ENCODE results near the gene KIT.

KIT gene

GRCh38 chr4:54729256-54729655 is 71.5 kb downstream of the KIT start:
- DNase-seq (ENCODE audit: low read depth), result no peak
- H3K4me3 ChIP-seq (ENCODE audit: low read depth, low read length), result no peak overlapping the region
- in situ Hi-C loops (cut with HindIII; ENCODE audit: low sequenced_read_pairs), result no loop called here
- TF ChIP-seq CTCF (IDR thresholded peaks at IDR 0.05; ENCODE audit: low read depth, low read length, missing control alignments), result no peak

GRCh38 chr4:54730581-54730980 is 72.8 kb downstream of the KIT start:
- no peak for TF ChIP-seq CTCF (IDR thresholded peaks at IDR 0.05; ENCODE audit: low read depth, low read length, missing control alignments)
- no peak for DNase-seq (ENCODE audit: low read depth)
- H3K4me3 ChIP-seq (ENCODE audit: low read depth, low read length), result no peak overlapping the region
- in situ Hi-C loops (cut with HindIII; ENCODE audit: low sequenced_read_pairs), result no loop called here

- DNase-seq (ENCODE audit: low read depth), result no peak
- H3K4me3 ChIP-seq (ENCODE audit: low read depth, low read length), result no peak overlapping the region
- TF ChIP-seq CTCF (IDR thresholded peaks at IDR 0.05; ENCODE audit: low read depth, low read length, missing control alignments), result no peak
- in situ Hi-C loops (cut with HindIII; ENCODE audit: low sequenced_read_pairs), result no loop called here
Observed at GRCh38 chr4:54731552-54731951, 73.8 kb downstream of the KIT start.

DNA sequence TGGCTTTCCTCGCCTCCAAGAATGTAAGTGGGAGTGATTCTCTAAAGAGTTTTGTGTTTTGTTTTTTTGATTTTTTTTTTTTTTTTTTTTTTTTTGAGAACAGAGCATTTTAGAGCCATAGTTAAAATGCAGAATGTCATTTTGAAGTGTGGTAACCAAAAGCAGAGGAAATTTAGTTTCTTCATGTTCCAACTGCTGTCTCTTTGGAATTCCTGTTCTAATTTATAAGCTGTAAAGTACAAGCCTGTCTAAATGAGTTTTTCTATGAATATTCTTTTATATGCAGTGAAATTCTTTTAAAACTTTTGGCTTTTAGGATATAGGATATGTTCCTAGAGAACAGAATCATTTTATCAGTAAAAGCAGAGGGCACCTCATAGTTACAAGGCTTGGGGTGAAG is 74.2 kb downstream of the KIT start:
- TF ChIP-seq CTCF (IDR thresholded peaks at IDR 0.05; ENCODE audit: low read depth, low read length, missing control alignments), result no peak
- in situ Hi-C loops (cut with HindIII; ENCODE audit: low sequenced_read_pairs), result no loop called here

DNA sequence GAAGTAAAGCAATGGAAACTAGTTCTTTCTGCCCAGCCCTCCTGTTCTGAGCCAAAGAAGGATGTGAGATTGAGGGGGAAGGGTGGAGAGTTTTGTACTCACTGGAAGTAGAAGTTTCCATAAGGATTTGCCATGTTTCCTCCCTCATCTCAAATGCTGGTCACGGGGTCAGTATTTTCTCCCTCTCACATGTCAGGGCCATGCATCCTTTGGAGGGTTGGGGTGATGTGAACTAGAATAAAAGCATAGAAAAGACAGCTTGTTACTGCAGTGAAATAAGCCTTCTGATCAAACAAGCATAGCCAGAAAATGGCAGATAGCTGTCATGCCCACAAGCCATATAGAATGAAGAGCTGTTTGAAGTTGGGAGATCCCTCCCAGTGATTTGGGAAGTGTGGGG is 79.7 kb downstream of the KIT start:
- in situ Hi-C loops (cut with HindIII; ENCODE audit: low sequenced_read_pairs), result no loop called here
- DNase-seq (ENCODE audit: low read depth), result no peak
- no peak for TF ChIP-seq CTCF (IDR thresholded peaks at IDR 0.05; ENCODE audit: low read depth, low read length, missing control alignments)
- H3K4me3 ChIP-seq (ENCODE audit: low read depth, low read length), result no peak overlapping the region

More for the DNA sequence above, 74.2 kb downstream of the KIT start:
- DNase-seq (ENCODE audit: low read depth), result no peak
- H3K4me3 ChIP-seq (ENCODE audit: low read depth, low read length), result no peak overlapping the region

DNA sequence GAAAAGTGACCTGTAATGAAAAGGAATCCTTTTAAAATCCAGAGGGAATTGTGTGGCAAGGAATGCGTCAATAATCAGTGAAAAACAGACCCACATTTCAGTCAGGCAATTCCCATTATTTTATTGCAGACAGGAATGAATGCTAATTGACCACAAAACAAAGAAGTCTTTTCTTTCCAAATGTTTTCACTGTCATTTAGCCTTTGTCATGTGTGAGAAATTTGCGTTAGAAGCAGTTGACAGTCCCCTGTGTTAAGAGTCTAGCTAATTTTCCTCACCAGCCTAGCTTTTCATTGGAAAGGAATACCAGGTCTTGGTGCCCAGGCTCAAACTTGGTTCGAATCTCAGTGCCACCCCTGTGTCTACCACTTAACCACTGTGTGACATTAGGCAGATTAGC is 83.4 kb downstream of the KIT start:
- DNase-seq (ENCODE audit: low read depth), result no peak
- in situ Hi-C loops (cut with HindIII; ENCODE audit: low sequenced_read_pairs), result no loop called here
- TF ChIP-seq CTCF (IDR thresholded peaks at IDR 0.05; ENCODE audit: low read depth, low read length, missing control alignments), result no peak
- H3K4me3 ChIP-seq (ENCODE audit: low read depth, low read length), result no peak overlapping the region

Measured in astrocyte of the cerebellum (primary cell).